NK-92 (cell line): ENCODE measurements around the gene ASCC2.

ENCODE experiments used
- DNase-seq: peaks from one replicate; lab custom pipeline; 2025; ENCODE audit not compliant: unreplicated experiment; lab: John Stamatoyannopoulos, UW

ASCC2 gene

GRCh38 chr22:29787371-29787980, 50.6 kb downstream of the ASCC2 start:
- no peak for DNase-seq

- no peak for DNase-seq
Observed at GRCh38 chr22:29786031-29786430, 52.0 kb downstream of the ASCC2 start.

GRCh38 chr22:29784451-29785361, 53.4 kb downstream of the ASCC2 start:
- no peak for DNase-seq

- DNase-seq: no peak
Observed at GRCh38 chr22:29782061-29782845, 55.8 kb downstream of the ASCC2 start.

- DNase-seq: no peak
Observed at GRCh38 chr22:29780748-29781676, 57.1 kb downstream of the ASCC2 start.

GRCh38 chr22:29780220-29780619, 57.9 kb downstream of the ASCC2 start:
- no peak for DNase-seq

GRCh38 chr22:29773233-29773632, 64.8 kb downstream of the ASCC2 start:
- DNase-seq: no peak

GRCh38 chr22:29772170-29772641, 65.9 kb downstream of the ASCC2 start:
- no peak for DNase-seq

- DNase-seq: no peak
Observed at GRCh38 chr22:29769723-29770321, 68.3 kb downstream of the ASCC2 start.

- DNase-seq: no peak
Observed at GRCh38 chr22:29768052-29768693, 69.9 kb downstream of the ASCC2 start.

- peak; percentile 48 for DNase-seq
Observed at GRCh38 chr22:29767171-29768051, 70.7 kb downstream of the ASCC2 start, which contains the start of gene UQCR10. TSS of gene UQCR10 (plus strand) at chr22:29767369. CDS start at chr22:29767399, 30 bp downstream.

- peak; percentile 35 for DNase-seq
Observed at GRCh38 chr22:29766632-29767170, 71.4 kb downstream of the ASCC2 start, which contains the start of gene ZMAT5. TSS of gene ZMAT5 (minus strand) at chr22:29767007. CDS start at chr22:29748544, 18,463 bp downstream.

GRCh38 chr22:29765905-29766631, 72.0 kb downstream of the ASCC2 start:
- DNase-seq: no peak

- no peak for DNase-seq
Observed at GRCh38 chr22:29762263-29762662, 75.8 kb downstream of the ASCC2 start.

GRCh38 chr22:29758959-29759358, 79.1 kb downstream of the ASCC2 start:
- DNase-seq: no peak

GRCh38 chr22:29758068-29758622, 79.9 kb downstream of the ASCC2 start:
- DNase-seq: no peak

GRCh38 chr22:29757096-29757495, 81.0 kb downstream of the ASCC2 start:
- no peak for DNase-seq
